ENCODE measurements around the gene CSPG4.
"Not testable (repeated sequence)": the region's sequence is repeated elsewhere in the genome, so short reads cannot be mapped to it uniquely, and the experiment has no call there.

The CSPG4 gene

DNA sequence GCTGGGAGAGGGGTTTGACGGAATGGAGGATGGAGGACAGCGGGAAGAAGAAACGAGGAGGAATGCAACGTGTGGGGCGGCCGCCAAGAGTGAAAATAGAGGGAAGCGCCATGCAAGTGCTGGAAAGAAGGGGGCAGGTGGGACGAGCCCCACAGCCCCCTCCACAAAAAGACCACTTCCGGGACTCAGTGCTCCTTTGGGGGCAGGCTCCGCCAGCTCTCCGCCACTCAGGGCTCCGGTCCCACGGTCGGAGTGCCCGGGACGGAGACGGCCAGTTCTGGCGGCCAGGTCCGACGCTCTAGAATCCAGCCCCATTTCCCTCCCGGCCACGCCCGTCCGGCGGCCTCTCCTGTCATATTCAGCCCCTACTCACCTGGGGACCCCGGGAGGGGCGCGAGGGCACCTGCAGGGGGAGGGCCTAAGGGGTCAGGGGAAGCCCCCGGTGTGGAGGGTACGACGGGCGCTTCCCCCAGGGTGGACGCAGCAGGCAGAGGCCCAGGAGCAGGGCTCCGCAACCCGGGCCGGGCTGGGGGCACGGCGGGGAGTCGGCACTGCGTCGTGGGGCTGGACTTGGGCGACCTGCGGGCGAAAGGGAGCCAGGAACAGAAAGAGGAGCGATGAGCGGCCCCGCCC, 25.5 kb upstream of the CSPG4 start:
- DNase-seq: no peak

DNA sequence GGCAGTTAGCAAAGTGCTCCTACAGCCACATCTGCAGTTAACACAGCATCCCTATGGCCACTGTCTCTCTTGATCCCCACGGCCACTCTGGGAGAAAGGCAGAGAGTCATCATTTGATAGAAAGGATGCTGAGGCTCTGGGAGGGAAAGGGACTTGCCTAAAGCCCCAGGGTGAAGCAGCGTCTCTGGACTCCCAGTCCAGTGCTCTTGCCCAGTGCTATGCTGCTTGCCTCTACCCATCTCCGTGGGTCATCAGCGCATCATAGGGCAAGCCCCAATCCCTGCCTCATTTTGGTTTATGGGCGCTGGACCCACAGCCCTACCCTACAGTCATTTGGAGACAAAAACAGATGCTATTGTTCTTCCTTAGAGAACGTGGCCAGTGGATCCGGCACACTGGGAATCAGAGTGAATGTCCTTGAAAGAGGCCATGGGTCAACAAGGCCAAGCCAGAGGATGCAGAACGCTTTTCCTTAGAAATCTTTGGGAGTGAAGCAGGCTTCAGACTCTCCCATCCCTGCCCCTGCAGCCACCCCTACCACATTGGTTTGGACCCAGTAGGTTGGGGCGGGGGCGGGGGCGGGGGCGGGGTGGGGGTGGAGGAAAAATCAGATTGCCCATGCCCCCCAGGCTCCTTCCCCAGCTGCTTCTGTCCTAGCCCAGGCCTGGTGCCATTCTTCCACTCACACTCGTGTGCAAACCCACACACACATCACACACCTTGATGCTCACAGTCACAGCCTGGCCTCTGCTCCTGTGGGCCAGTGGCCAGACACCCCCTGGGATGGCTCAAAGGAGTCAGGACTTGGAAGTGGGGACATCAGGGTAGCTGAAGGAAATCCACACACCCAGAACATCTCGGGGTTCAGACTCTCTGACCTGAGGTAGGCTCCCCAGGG, 24.7 kb upstream of the CSPG4 start:
- DNase-seq: not testable (repeated sequence)

DNA sequence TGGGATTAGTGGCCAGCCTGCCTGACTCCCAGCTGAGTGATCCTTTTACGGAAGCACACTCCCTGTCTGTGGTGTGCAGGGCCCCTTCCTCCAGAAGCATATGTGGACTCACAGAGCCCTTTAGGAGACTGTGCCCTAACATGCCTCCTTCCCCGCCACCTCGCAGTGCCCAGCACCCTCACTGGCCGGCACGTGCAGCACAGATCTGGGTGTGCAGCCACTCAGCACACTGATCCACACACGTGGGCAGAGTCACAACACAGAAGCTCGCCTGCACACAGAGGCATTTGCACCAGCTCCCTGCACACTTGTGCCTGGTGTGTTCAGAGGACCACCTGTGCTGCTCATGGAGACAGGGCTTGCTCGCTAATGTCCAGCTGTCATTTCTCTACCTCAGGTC, 23.6 kb upstream of the CSPG4 start:
- DNase-seq: no peak

DNA sequence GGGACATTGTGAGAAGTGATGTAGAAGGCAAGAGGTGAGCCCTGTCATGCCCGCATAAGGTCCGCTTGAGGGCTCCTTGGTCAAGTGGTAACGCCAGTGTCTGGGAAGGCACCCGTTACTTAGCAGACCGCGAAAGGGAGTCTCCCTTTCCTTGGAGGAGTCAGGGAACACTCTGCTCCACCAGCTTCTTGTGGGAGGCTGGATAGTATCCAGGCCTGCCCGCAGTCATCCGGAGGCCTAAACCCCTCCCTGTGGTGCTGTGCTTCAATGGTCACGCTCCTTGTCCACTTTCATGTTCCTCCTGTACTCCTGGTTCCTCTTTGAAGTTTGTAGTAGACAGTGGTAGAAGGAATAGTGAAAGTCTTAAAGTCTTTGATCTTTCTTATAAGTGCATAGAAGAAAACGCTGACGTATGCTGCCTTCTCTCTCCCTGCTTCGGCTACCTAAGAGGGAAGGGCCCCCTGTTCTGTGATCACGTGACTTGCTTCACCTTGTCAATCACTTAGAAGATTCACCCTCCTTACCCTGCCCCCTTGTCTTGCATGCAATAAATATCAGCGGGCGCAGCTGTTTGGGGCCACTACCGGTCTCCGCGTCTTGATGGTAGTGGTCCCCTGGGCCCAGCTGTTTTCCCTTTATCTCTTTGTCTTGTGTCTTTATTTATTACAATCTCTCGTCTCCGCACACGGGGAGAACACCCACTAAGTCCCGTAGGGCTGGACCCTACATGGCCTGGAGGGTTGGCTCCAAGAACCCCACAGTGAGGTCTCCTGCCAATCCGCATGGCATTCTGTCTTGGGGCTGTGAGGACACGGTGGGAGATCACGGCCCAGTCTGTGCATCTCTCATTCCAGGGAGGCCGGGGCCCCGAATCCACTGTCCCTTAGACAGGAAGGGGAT, 22.5 kb upstream of the CSPG4 start:
- DNase-seq: not testable (repeated sequence)

DNA sequence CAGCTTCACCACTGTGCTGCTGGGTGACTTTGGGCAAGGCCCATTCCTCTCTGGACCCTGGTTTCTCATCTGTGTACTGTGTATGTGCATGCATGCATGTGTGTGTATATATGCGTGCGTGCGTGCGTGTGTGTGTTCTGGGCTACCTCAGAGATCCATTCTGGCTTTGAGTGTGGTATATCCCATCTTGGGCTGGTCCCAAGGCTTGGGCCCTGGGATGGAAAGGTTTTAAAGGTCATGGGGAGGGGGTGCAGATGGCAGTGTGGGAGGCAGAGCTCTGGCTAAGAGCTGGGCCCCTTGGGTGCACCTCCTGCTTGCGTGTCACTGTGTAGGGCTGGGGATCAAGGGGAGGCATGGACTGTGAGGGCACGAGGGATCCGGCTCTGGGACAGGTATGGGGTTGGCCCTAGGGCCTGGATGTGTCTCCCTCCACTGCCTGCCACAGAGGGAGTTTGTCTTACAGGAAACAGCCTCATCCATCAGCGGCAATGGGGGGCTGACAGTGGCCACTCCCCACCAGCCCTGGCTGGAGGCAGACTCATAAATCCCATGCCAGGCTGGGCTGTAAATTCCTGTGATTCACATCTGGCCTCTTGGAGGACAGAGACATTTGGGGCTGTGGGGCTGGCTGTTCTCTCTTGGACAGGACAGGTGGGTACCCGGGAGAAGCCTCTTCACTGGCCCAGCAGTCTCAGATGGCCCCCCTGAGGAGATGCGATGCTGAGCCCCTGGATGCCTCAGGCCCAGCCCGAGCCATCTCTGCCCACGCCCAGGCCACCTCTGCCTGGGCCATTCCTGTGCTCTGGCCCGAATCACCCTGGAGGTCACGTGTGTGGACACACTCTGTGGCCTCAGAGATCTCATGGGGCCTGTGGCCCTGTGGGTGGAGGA, 21.4 kb upstream of the CSPG4 start:
- no peak for DNase-seq

DNA sequence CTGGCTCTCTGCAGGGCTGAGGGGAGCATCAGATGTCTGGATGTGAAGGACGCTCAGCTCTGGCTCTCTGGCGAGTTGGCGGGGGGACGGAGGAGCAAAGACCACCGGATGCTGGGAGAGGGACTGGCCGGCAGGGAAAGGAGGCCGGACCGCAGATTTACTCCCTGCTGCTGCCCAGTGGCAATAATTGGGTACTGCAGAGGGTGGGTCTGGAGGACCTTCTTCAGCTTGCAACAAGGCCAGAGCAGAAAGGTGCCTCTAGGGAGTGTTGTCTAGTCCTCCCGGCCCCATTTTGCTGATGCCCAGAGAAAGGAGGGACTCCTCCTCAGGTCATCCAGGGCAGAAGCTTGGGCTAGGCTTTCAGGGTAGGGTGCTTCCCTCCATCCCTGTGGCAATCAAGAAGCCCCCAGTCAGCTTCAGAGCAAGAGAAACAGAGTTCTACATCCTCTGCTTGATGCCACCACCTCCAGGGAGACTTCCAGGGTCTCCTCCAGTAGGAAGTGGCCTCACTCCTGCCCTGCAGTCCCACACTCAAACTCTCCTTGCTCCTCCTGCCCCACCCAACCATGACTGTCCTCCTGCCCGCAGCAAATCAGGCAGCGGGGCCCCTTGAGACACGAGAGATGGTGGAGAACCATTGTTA, 20.3 kb upstream of the CSPG4 start:
- DNase-seq: no peak

DNA sequence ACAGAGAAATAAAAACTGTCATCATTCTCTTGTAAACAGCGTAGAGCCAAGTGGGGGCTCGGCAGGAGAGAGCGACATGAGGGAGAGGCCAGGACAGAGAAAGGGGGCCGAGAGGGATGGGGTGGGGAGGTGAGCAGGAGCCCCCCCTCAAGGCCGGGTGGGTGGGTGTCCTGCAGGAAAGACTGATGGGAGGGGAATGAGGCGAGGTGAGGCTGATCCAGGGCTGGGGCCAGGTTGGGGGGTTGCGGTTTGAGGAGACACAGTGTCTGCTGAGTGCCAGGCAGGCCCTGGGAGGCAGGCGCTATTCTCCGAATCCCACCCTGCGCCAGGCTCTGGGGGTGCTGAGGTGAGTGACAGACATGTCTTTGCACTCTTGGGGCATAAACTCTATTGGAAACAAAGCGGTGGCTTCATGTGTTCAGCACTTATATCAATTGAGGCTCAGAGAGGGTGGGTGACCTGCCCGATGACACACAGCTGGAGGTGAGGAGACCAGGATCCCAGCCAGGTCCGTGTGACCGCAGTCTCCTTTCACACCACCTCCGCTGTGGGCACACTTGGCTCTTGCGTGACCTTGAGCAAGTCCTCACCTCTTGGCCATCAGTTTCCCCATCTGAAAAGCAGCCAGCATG, 19.6 kb upstream of the CSPG4 start:
- DNase-seq: no peak

DNA sequence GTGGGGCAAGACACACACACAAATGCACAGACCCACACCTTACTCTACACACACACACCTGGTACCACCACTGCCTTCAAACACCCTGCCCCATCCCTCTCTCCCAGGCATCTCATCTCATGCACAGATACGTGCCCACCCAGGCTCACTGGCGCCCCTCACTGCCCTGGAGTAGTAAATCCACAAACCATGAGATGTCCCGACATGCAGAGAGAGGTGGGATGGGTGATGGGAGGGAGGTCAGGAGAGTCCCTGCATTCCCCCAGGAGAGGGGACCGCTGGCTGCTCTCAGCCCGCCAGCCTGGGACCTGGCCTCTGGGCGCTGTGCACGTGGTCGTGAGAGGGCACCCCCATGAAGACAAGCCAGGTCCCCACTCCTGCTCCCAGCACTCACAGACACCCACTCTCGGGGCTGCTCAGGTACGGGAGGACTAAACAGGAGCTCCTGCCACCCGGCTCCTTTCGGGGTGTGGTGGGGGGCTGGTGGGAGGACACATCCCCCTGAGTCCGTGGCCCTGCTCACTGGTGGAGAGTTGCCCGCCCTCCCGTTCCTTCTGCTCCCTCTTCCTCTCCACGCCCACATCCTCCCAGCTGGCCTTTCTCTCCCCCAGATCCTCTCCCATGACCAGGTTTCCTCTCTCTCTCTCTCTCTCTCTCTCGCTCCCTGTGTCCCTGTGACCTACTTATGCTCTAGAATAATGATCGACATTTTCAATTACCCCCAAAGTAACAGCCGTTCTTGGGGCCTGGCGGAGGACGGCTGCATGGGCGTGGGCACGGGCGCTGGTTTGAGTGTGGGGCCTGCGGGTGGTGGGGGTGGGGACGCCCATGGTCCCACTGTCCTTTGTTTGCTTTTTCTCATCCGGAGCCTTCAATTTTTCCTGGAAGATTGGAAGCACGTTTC, 18.9 kb upstream of the CSPG4 start:
- no peak for DNase-seq

DNA sequence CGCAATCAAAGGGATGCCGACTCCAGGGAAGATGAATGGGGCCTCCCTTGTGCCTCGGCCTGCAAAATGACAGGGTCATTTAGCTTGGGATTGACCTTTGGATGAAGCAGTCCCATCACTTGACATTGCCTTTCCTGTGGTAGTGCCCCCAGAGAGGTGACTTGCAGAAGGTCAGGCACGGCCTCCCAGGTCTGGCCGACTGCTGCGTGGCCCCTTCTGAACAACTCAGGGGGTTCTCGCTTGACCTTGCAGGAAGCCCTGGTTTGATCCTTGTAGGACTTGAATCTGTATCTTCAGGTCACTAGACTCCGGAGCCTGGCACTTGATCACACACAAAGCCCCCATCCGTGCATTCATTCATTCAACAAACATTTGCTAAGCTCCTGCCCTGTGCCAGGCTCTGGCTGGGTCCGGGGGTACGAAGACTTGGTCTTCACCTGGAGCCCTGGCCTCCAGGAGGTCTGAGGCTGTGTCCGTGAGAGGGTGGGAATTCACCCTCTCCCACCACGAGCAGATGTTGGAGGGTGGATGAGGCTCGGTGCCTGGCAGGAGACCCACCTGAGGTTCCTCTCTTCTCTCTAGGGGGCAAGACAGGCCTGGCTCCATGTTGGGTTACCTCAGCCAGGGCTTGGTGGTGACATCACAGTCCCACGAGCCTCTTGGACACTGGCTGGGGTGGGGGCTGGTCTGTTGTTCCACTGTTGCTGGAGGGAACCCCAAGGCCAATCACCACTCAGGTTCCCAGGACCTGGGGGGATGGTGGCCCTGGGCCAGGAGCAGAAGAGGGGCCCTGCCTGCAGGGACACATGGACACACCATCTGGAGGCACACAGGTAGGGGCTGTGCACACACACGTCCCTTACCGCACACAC, 18.0 kb upstream of the CSPG4 start:
- not testable (repeated sequence) for DNase-seq

DNA sequence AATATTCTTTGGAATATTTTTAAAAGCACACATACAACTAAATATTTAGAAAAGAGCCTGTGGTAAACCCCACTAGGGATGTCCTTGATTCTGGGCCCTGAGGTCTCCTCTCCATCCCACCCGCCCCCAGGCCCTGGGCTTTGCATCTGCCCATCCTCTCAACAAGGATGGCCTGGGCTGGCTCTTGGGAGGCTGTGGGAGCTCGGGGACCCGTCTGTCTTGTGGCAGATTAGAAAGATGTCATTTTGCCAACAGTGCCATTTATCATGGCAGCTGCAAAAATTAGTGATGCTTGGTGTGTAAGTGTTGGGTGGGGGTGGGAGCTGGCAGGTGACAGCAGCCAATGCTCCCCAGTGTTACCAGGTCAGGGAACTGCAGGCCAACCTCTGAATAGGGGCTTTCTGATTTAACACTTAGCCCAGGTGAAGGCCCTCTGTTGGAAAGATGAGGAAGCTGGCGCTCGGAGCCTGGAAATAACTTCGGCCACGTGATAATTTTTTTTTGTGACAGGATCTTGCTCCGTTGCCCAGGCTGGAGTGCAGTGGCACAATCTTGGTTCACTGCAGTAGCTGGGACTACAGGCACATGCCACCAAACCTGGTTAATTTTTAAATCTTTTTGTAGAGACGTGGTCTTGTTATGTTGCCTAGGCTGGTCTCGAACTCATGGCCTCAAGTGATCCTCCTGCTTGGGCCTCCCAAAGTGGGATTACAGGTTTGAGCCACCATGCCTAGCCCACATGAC, 16.9 kb upstream of the CSPG4 start:
- no peak for DNase-seq

DNA sequence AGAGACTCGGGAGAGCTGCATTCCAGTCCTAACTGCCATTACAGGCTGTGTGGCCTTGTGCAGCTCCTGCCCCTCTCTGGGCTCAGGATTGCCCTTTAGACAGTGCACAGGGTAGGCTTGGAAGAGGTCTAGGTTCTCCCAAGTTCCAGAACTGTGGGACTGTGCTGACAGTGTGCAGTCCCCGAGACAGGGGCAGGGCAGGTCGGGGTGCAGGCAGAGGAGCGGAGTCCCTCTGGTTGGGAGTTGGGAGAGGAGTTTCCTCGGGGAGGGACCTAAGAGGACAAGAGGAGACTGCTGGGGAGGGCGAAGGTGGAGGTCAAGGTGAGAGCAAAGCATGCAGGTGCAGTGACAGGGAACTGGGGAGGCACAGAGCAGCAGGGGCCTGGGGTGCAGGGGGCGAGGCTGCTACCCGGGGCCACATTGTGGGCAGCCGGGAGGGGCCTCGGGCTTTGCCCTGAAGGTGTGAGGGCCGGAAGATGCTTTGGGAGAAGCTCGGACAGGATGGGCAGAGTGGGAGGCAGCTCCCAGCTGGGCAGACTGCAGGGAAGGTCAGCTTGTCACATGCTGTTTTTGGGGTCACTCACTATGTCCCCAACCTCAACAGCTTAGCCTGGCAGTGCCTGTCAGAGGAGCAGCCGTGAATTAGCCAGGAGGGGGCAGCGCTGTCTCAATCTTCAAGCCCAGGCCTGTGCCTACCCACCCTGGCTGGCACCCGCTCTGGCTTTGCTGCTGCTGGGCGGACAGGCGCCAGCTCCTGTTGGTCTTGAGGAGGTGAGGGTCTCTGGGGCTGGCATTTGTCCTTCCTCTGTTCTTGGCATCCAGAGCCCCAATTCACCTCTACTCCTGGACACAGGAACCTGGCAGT, 15.4 kb upstream of the CSPG4 start:
- no peak for DNase-seq

DNA sequence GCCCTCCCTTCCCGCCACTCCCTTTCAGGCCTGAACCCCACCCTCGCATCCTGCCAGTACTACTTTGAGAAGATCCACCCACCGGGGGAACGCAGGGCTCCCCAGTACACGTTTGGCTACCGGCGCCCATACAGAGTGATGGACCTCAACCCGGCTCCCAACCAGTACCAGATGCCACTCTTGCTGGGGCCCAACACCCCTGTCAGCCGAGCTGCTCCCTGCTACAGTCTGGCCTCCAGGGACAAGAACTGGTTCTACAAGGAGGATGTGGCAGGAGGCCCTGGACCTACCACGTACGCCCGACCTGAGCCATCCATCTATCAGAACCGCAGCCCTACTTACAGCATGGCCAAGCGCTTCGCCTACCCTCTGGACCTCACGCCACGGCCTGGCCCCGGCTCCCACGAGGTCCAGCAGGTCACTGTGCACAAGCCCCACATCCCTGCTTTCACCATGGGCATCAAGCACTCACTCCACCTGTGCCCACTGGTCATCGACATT, 14.4 kb upstream of the CSPG4 start:
- no peak for DNase-seq

DNA sequence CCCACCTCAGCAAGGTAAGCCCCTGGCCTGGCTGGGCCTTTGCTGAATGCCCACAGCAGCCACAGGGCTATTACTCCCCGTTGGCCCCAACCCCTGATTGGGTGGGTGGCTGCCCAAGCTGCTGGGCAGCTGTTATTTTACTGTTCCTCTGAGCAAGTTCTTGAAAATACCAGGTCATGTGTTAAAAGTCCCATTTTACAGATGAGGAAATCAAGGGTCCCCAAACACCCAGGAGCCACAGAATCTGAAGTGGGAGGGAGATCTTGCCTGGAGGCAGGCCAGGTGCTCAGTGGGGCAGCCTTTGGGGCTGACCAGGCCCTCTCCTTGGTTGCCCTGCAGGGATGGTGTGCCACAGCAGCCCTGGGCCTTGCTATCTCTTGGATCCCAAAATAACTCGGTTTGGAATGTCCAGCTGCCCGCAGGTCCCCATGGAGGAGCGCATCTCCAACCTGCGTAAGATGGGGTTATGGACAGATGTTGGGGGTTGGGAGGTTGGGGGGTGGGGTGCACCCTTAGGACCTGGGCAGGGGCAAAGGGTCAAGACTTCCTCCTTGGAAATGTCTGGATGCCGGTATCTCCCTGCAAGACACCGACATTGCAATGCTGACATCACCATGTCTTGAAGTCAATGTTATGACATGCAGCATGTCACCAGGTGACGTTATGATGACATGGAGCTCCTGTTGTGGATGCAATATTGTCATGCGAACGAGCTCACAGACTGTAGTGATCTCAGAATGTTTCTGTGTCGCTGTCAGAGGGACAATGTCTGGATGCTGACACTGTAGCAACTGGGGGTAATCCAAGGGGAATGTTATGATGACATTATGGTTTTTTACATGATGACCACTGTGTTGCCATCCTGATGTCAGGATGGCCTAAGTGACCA, 13.3 kb upstream of the CSPG4 start:
- DNase-seq: no peak

DNA sequence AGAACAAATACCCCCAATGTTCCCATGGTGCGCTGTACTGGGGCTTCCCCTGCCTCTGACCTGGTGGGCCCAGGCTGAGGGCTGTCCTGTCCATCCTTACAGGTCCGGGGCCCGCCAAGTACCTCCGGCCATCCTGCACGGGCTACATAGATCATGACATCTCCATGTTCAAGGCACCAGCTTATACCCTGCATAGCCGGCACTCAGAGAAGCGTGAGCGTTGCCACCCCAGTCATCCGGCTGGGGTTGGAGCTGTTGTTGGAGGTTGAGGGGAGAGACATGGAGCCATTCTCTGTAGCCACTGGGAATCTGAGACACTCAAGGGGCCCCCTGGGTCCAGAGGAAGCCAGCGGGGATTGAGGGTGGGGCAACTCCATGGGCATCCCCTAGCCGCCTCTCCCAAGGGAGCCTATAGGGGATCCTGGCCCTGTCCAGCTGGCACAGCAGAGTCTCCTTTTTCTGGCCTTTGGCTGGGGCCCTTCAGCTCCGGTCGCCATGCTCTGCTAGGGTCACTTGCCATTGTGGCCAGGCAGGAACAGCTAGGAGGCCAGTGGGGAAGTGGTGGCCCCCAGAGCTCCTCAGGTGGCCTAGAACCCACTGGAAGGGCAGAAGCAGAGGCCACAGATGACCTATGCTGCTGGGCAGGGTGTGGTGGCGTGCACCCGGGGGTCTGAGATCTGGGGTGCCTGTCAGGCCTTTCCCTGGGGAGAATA, 12.5 kb upstream of the CSPG4 start:
- no peak for DNase-seq
